HCT116 (cell line): ENCODE data around the gene MFSD6L. TPM values are rescaled to one million over a fixed set of nuclear protein-coding genes. Genes with fewer than 3 reads are reported as not detected.

Source experiments
- ATAC-seq: fragments of 200-7000 bp; cut with Tn5 transposase; 2 replicates; pipeline ENCODE4 v1.9.1; 2020; ENCODE audit warnings: mild to moderate bottlenecking, moderate library complexity
- BruUV-seq: library from RNA; stranded (reverse); fragments of 400-500 nt; replicated peaks from 2 replicates; lab custom pipeline; 2021; lab: Mats Ljungman, UMichigan
- CTCF ChIA-PET: fragments of 300-600 bp; sonication (Branson Sonifier 250); formaldehyde crosslinking; loops from one replicate; lab custom pipeline; 2021; ENCODE audit warnings: antibody characterized with exemption; lab: Charles Lee
- POLR2A ChIA-PET: fragments of 300-600, 350-600 bp; sonication (Branson Sonifier 250); formaldehyde crosslinking; loops from one replicate; lab custom pipeline; 2021; ENCODE audit warnings: antibody characterized with exemption; lab: Charles Lee
- RAD21 ChIA-PET, 2 experiments: fragments of 300-600 bp; sonication (Branson Sonifier 250); formaldehyde crosslinking; loops; one replicate each; lab custom pipeline; 2023; ENCODE audit warnings: low total read pairs in 2 of 2; ENCODE audit not compliant: uncharacterized antibody in 2 of 2, unreplicated experiment in 2 of 2, low non-redundant PET in 1 of 2; lab: Charles Lee
- DNase-seq: peaks from one replicate; pipeline ENCODE4 v3.0.0-alpha.2; 2010; ENCODE audit warnings: low read depth, low spot score
- H2AFZ ChIP-seq: fragments of 200-600 bp; shearing (Covaris generic), sonication (generic); 2 replicates; pipeline ENCODE4 v1.6.1; 2017; ENCODE audit warnings: low read depth, mixed run types, mixed read lengths, antibody characterized with exemption, low read length; ENCODE audit not compliant: poor library complexity, severe bottlenecking
- H3K27ac ChIP-seq: 2 replicates; pipeline ENCODE4 v1.5.1; 2012; ENCODE audit warnings: low read depth, low read length
- H3K27me3 ChIP-seq: fragments of 200-600 bp; sonication (generic); 2 replicates; pipeline ENCODE4 v1.6.1; 2016; ENCODE audit warnings: mixed run types, low read length, mixed read lengths; ENCODE audit not compliant: insufficient read depth
- H3K36me3 ChIP-seq, 2 experiments: fragments of 200-500 bp in 1 of 2; fragments of 200-600 bp in 1 of 2; sonication (Bioruptor generic) in 1 of 2; sonication (generic) in 1 of 2; 2 replicates each; pipeline versions ENCODE4 v1.5.1 to v1.6.1; 2014 to 2016; ENCODE audit warnings: low read length in 2 of 2, inconsistent platforms in 1 of 2, mixed read lengths in 1 of 2, mixed run types in 1 of 2; ENCODE audit not compliant: insufficient read depth in 2 of 2, control insufficient read depth in 1 of 2
- H3K4me1 ChIP-seq, 2 experiments: fragments of 200-600 bp in 1 of 2; sonication (generic) in 1 of 2; 2 replicates each; pipeline versions ENCODE4 v1.5.1 to v1.6.1; 2012 to 2017; ENCODE audit warnings: low read length in 2 of 2, inconsistent platforms in 1 of 2, mild to moderate bottlenecking in 1 of 2, mixed read lengths in 1 of 2, mixed run types in 1 of 2, moderate library complexity in 1 of 2; ENCODE audit not compliant: insufficient read depth in 2 of 2, control insufficient read depth in 1 of 2
- H3K4me2 ChIP-seq: fragments of 200-600 bp; sonication (generic); 2 replicates; pipeline ENCODE4 v1.6.1; 2017; ENCODE audit warnings: mixed run types, low read length, mixed read lengths
- H3K4me3 ChIP-seq, 2 experiments: fragments of 200-600 bp in 1 of 2; sonication (generic) in 1 of 2; replicated peaks in 1 of 2; 2 replicates each; pipeline ENCODE4 v1.5.1; 2011 to 2016; ENCODE audit warnings: low read length in 2 of 2, control low read depth in 1 of 2, low read depth in 1 of 2, mild to moderate bottlenecking in 1 of 2, mixed read lengths in 1 of 2, mixed run types in 1 of 2
- H3K79me2 ChIP-seq: fragments of 200-600 bp; sonication (generic); 2 replicates; pipeline ENCODE4 v1.6.1; 2017; ENCODE audit warnings: mild to moderate bottlenecking, mixed run types, low read length, moderate library complexity, mixed read lengths; ENCODE audit not compliant: insufficient read depth
- H3K9ac ChIP-seq: fragments of 200-600 bp; sonication (generic); 2 replicates; pipeline ENCODE4 v1.6.1; 2016; ENCODE audit warnings: low read length, mixed read lengths
- H3K9me2 ChIP-seq: fragments of 200-600 bp; sonication (generic), shearing (Covaris generic); 2 replicates; pipeline ENCODE4 v1.6.1; 2017; ENCODE audit warnings: mixed run types, mild to moderate bottlenecking, moderate library complexity; ENCODE audit not compliant: insufficient read depth
- H3K9me3 ChIP-seq, 2 experiments: fragments of 200-500 bp in 1 of 2; fragments of 200-600 bp in 1 of 2; sonication (Bioruptor generic) in 1 of 2; sonication (generic) in 1 of 2; 2 replicates each; pipeline ENCODE4 v1.6.1; 2014 to 2017; ENCODE audit warnings: low read length in 2 of 2, mixed read lengths in 2 of 2, inconsistent platforms in 1 of 2, low read depth in 1 of 2, mild to moderate bottlenecking in 1 of 2, mixed run types in 1 of 2, moderate library complexity in 1 of 2; ENCODE audit not compliant: control insufficient read depth in 1 of 2, insufficient read depth in 1 of 2
- H4K20me1 ChIP-seq: fragments of 200-600 bp; sonication (generic), shearing (Covaris generic); 2 replicates; pipeline ENCODE4 v1.6.1; 2017; ENCODE audit warnings: mixed run types, mild to moderate bottlenecking, moderate library complexity; ENCODE audit not compliant: insufficient read depth
- CEBPB ChIP-seq: IDR thresholded peaks from 2 replicates; pipeline ENCODE4 v1.6.1; 2012; ENCODE audit warnings: low read depth
- CTCF ChIP-seq, 3 experiments: fragments of 200-600 bp in 1 of 3; sonication (generic) in 1 of 3; IDR thresholded peaks in 2 of 3; conservative IDR thresholded peaks in 1 of 3; 2 replicates each; pipeline ENCODE4 v1.5.1; 2012 to 2017; ENCODE audit warnings: low read depth in 2 of 3, low read length in 2 of 3, antibody characterized with exemption in 1 of 3, borderline replicate concordance in 1 of 3, control low read depth in 1 of 3, mild to moderate bottlenecking in 1 of 3, mixed read lengths in 1 of 3, mixed run types in 1 of 3, moderate library complexity in 1 of 3; ENCODE audit not compliant: insufficient read depth in 1 of 3
- EGR1 ChIP-seq: IDR thresholded peaks from 2 replicates; pipeline ENCODE4 v1.6.1; 2012; ENCODE audit warnings: low read depth
- EZH2phosphoT487 ChIP-seq: fragments of 200-600 bp; IDR thresholded peaks from 2 replicates; pipeline ENCODE4 v1.6.1; 2018; ENCODE audit warnings: antibody characterized with exemption, borderline replicate concordance
- FOSL1 ChIP-seq: IDR thresholded peaks from 2 replicates; pipeline ENCODE4 v1.6.1; 2012; ENCODE audit warnings: low read depth
- JUND ChIP-seq: IDR thresholded peaks from 2 replicates; pipeline ENCODE4 v1.6.1; 2012
- POLR2A ChIP-seq: IDR thresholded peaks from 2 replicates; pipeline ENCODE4 v1.7.0; 2011; ENCODE audit warnings: borderline replicate concordance; ENCODE audit not compliant: insufficient read depth, insufficient read length; ENCODE audit errors: extremely low read depth
- RAD21 ChIP-seq: IDR thresholded peaks from 2 replicates; pipeline ENCODE4 v1.6.1; 2012; ENCODE audit warnings: low read depth, mild to moderate bottlenecking
- REST ChIP-seq: IDR thresholded peaks from 2 replicates; pipeline ENCODE4 v1.6.1; 2012; ENCODE audit warnings: low read depth
- SIN3A ChIP-seq: IDR thresholded peaks from 2 replicates; pipeline ENCODE4 v1.6.1; 2012; ENCODE audit warnings: low read depth
- SRF ChIP-seq: IDR thresholded peaks from 2 replicates; pipeline ENCODE4 v1.6.1; 2012; ENCODE audit warnings: low read depth
- TCF7L2 ChIP-seq: IDR thresholded peaks from 2 replicates; pipeline ENCODE4 v1.7.0; 2011; ENCODE audit warnings: borderline replicate concordance, inconsistent platforms; ENCODE audit not compliant: insufficient read depth, insufficient read length; ENCODE audit errors: extremely low read depth
- ZBTB33 ChIP-seq: IDR thresholded peaks from 2 replicates; pipeline ENCODE4 v1.6.1; 2011; ENCODE audit warnings: mild to moderate bottlenecking, low read length, moderate library complexity; ENCODE audit not compliant: insufficient replicate concordance; ENCODE audit errors: extremely low read depth
- ZFX ChIP-seq: fragments of 450-650 bp; IDR thresholded peaks from 2 replicates; pipeline ENCODE4 v1.6.1; 2017
- ZNF274 ChIP-seq: fragments of 200-500 bp; sonication (Bioruptor generic); IDR thresholded peaks from 2 replicates; pipeline ENCODE4 v1.6.1; 2014; ENCODE audit warnings: mild to moderate bottlenecking, low read depth, low read length, inconsistent platforms
- intact Hi-C: fragments of 100-400 bp; cut with micrococcal nuclease; formaldehyde crosslinking; loops from 2 replicates; pipeline ENCODE4 v1.10.0; 2022
- total RNA-seq: library from RNA; stranded (reverse); gene quantifications from one replicate; pipeline ENCODE4 v1.2.1, GENCODE V29; 2021; ENCODE audit not compliant: unreplicated experiment
- TF ChIP-seq, protein P1 (sequence below): IDR thresholded peaks from 2 replicates; pipeline ENCODE4 v1.6.1; 2012

MFSD6L gene
- total RNA-seq, 1 experiment from 2014 or later: not detected

DNA sequence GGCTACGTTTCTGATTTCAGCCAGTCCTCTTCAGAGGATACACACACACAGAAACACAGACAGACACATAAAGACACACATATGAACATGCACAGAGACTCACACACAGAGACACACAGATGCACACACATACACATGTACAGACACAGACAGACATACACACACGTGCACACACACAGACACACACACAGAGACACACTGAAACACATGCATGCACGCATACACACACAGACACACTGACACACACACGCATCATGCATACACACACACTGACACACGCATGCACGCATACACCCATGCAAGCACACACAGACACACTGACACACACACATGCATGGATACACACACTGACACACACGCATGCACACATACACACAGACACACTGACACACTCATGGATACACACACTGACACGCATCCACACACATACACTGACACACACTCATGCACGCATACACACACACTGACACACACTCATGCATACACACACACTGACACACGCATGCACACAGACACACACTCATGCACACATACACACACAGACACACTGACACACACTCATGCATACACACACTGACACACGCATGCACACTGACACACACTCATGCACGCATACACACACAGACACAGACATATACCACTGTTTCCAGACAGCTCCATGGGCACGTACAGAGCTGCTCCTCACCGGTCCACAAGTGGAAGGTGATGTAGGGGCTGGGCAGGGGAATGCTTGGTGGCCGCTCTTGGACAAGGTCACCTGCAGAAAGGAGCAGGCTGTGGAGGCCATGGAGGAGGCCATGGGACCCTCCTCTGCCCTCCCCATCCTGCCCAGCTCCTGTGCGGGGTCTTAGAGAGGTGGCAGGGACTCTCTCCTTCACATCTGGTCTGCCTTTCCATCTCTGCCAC is 30.1 kb upstream of the MFSD6L start:
- ATAC-seq (no peak), DNase-seq (no peak)
- H4K20me1 ChIP-seq: no peaks in the 10 kb centered on the region
- no peak overlapping the region for H2AFZ ChIP-seq
- RAD21 ChIA-PET: no interaction called here
- no peaks in the 10 kb centered on the region for H3K27me3 ChIP-seq
- H3K4me3 ChIP-seq: no peak overlapping the region
- CTCF ChIA-PET: interaction anchor here (1.3 kb wide), 1 partner anchor 693 kb away, joined by 3 read pairs; no protein-coding TSS in a partner anchor
- POLR2A ChIA-PET: no interaction called here
- no peak overlapping the region for H3K4me2 ChIP-seq
- H3K9ac ChIP-seq: no peak overlapping the region
- H3K9me2 ChIP-seq: no peaks in the 10 kb centered on the region
- TF ChIP-seq RAD21 (no peak), POLR2A (no peak), ZFX (no peak), JUND (no peak), CEBPB (no peak), TCF7L2 (no peak), FOSL1 (no peak), EGR1 (no peak), CTCF (IDR thresholded peaks at IDR 0.05 in 2 of 3, conservative IDR thresholded peaks at IDR 0.05 in 1 of 3; ENCODE audit: borderline replicate concordance in 1 of 3, insufficient read depth in 1 of 3, low read depth in 2 of 3, low read length in 2 of 3) (no peak), ZBTB33 (no peak), ZNF274 (no peak), REST (no peak), SRF (no peak), EZH2phosphoT487 (no peak), SIN3A (no peak)
- TF ChIP-seq, protein P1, sequence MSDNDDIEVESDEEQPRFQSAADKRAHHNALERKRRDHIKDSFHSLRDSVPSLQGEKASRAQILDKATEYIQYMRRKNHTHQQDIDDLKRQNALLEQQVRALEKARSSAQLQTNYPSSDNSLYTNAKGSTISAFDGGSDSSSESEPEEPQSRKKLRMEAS: no peak
- no peak overlapping the region for H3K27ac ChIP-seq
- no peaks in the 10 kb centered on the region for H3K79me2 ChIP-seq
- BruUV-seq: no TSS peak
- intact Hi-C loops: no loop called here
- H3K36me3 ChIP-seq: no peaks in the 10 kb centered on the region
- no peaks in the 10 kb centered on the region for H3K4me1 ChIP-seq
- H3K9me3 ChIP-seq: peaks cover 2 to 5% of the 10 kb centered on the region in 2 experiments; a peak in 2 of 4 replicates
